GM12878 (cell line): ENCODE results near the gene NUBP1. TPM values are rescaled to one million over a fixed set of nuclear protein-coding genes. Genes with fewer than 3 reads are reported as not detected.

Experiments
- ATAC-seq: fragments of 200-7000 bp; cut with Tn5 transposase; 3 replicates; pipeline ENCODE4 v1.9.1; 2020; ENCODE audit warnings: mild to moderate bottlenecking, moderate library complexity
- BruUV-seq: library from RNA; stranded (reverse); fragments of 400-500 nt; replicated peaks from 2 replicates; lab custom pipeline; 2021; lab: Mats Ljungman, UMichigan
- CTCF ChIA-PET: fragments of 300-600 bp; sonication (Branson Sonifier 250); formaldehyde crosslinking; extraction: SDS; loops from one replicate; lab custom pipeline; 2021; ENCODE audit warnings: inconsistent platforms; lab: Yijun Ruan, JAX
- POLR2A ChIA-PET: fragments of 350-600 bp; formaldehyde crosslinking; extraction: SDS; loops from one replicate; lab custom pipeline; 2021; ENCODE audit warnings: inconsistent platforms; lab: Charles Lee
- RAD21 ChIA-PET: fragments of 300-600 bp; sonication (Branson Sonifier 250); formaldehyde crosslinking; loops from one replicate; lab custom pipeline; 2023; ENCODE audit warnings: antibody characterized with exemption; ENCODE audit not compliant: unreplicated experiment; lab: Charles Lee
- SMC1A ChIA-PET: fragments of 300-600 bp; sonication (Branson Sonifier 250); formaldehyde crosslinking; loops from one replicate; lab custom pipeline; 2023; ENCODE audit not compliant: unreplicated experiment, uncharacterized antibody; lab: Charles Lee
- DNase-seq: peaks from one replicate; pipeline ENCODE4 v3.0.0-alpha.2; 2011; ENCODE audit warnings: low read depth, low spot score
- FAIRE-seq: peaks from 3 replicates; lab custom pipeline; 2011; peaks lifted over from hg19 to GRCh38; lab: Jason Lieb, UNC
- H2AFZ ChIP-seq: 2 replicates; pipeline ENCODE4 v1.6.0; 2011; ENCODE audit warnings: low read depth, low read length, control low read depth; ENCODE audit not compliant: control insufficient read depth
- H3K27ac ChIP-seq: 2 replicates; pipeline ENCODE4 v1.5.1; 2011; ENCODE audit warnings: control low read depth; ENCODE audit not compliant: control insufficient read depth, insufficient read depth
- H3K27me3 ChIP-seq, 2 experiments: replicated peaks in 1 of 2; 2 replicates each; pipeline versions ENCODE4 v1.6.0 to v1.6.1; 2011; ENCODE audit warnings: low read length in 1 of 2; ENCODE audit not compliant: control insufficient read depth in 2 of 2, insufficient read depth in 2 of 2
- H3K36me3 ChIP-seq, 2 experiments: 2 replicates each; pipeline ENCODE4 v1.5.1; 2011; ENCODE audit warnings: low read length in 1 of 2; ENCODE audit not compliant: control insufficient read depth in 2 of 2, insufficient read depth in 2 of 2
- H3K4me1 ChIP-seq: 2 replicates; pipeline ENCODE4 v1.6.1; 2011; ENCODE audit warnings: mild to moderate bottlenecking, low read length, moderate library complexity, mixed read lengths; ENCODE audit not compliant: control insufficient read depth, insufficient read depth
- H3K4me2 ChIP-seq: 2 replicates; pipeline ENCODE4 v1.6.0; 2011; ENCODE audit warnings: control low read depth; ENCODE audit not compliant: control insufficient read depth, insufficient read depth
- H3K4me3 ChIP-seq: fragments of 200-600 bp; sonication (generic); 2 replicates; pipeline ENCODE4 v1.5.1; 2016
- H3K79me2 ChIP-seq: 2 replicates; pipeline ENCODE4 v1.6.0; 2011; ENCODE audit warnings: low read length; ENCODE audit not compliant: control insufficient read depth, insufficient read depth
- H3K9ac ChIP-seq: 2 replicates; pipeline ENCODE4 v1.8.0; 2011; ENCODE audit warnings: low read length, control low read depth, mixed read lengths; ENCODE audit not compliant: control insufficient read depth, insufficient read depth
- H3K9me3 ChIP-seq: replicated peaks from 3 replicates; pipeline ENCODE4 v1.5.1; 2011; ENCODE audit warnings: mild to moderate bottlenecking, low read length; ENCODE audit not compliant: control insufficient read depth, insufficient read depth
- H4K20me1 ChIP-seq: 2 replicates; pipeline ENCODE4 v1.6.0; 2011; ENCODE audit not compliant: control insufficient read depth, insufficient read depth
- CEBPZ ChIP-seq: fragments of 150-350 bp; IDR thresholded peaks from 2 replicates; pipeline ENCODE4 v1.6.1; 2016; ENCODE audit warnings: low read depth, low read length
- EGR1 ChIP-seq, 2 experiments: IDR thresholded peaks; 1 replicate in 1 of 2; 2 replicates in 1 of 2; pipeline ENCODE4 v1.6.1; 2011 to 2012; ENCODE audit warnings: low read depth in 2 of 2, low read length in 2 of 2, borderline replicate concordance in 1 of 2, mild to moderate bottlenecking in 1 of 2, moderate library complexity in 1 of 2
- ELK1 ChIP-seq: IDR thresholded peaks from 2 replicates; pipeline ENCODE4 v1.6.1; 2012; ENCODE audit warnings: low read depth, low read length, improper control_type of control experiment
- EP300 ChIP-seq, 2 experiments: fragments of 150-350 bp in 1 of 2; IDR thresholded peaks; 2 replicates each; pipeline ENCODE4 v1.6.1; 2011 to 2012; ENCODE audit warnings: low read depth in 2 of 2, low read length in 2 of 2, borderline replicate concordance in 1 of 2, improper control_type of control experiment in 1 of 2, inconsistent platforms in 1 of 2; ENCODE audit not compliant: control insufficient read depth in 1 of 2
- FOXK2 ChIP-seq: fragments of 450-650 bp; IDR thresholded peaks from 2 replicates; pipeline ENCODE4 v1.6.1; 2017; ENCODE audit warnings: mild to moderate bottlenecking, moderate library complexity
- NKRF ChIP-seq: fragments of 450-650 bp; conservative IDR thresholded peaks from 2 replicates; pipeline ENCODE4 v1.6.1; 2017; ENCODE audit warnings: mild to moderate bottlenecking, moderate library complexity
- PAX5 ChIP-seq: IDR thresholded peaks from 2 replicates; pipeline ENCODE4 v1.6.1; 2011; ENCODE audit warnings: low read depth, low read length, borderline replicate concordance
- PAX8 ChIP-seq: fragments of 450-650 bp; IDR thresholded peaks from 2 replicates; pipeline ENCODE4 v1.6.1; 2017; ENCODE audit warnings: mild to moderate bottlenecking, moderate library complexity
- PBX3 ChIP-seq: IDR thresholded peaks from 2 replicates; pipeline ENCODE4 v1.6.1; 2011; ENCODE audit warnings: mild to moderate bottlenecking, low read depth, low read length, moderate library complexity; ENCODE audit not compliant: insufficient replicate concordance
- RCOR1 ChIP-seq: conservative IDR thresholded peaks from 2 replicates; pipeline ENCODE4 v1.6.1; 2012; ENCODE audit warnings: low read depth, low read length, improper control_type of control experiment
- ZBTB11 ChIP-seq: fragments of 450-650 bp; formaldehyde crosslinking; IDR thresholded peaks from 2 replicates; pipeline ENCODE4 v1.5.0; 2022; ENCODE audit warnings: mild to moderate bottlenecking, missing genetic modification characterization
- ZNF622 ChIP-seq: fragments of 450-650 bp; IDR thresholded peaks from 2 replicates; pipeline ENCODE4 v1.6.1; 2017; ENCODE audit warnings: mild to moderate bottlenecking, inconsistent platforms
- WGBS: methylation state at CpG from one replicate; pipeline ENCODE4 v1.1.6; 2016; ENCODE audit warnings: low lambda C conversion rate; ENCODE audit not compliant: insufficient replicate concordance, insufficient coverage; ENCODE audit errors: missing lambda C conversion rate; 5-methylcytosine and 5-hydroxymethylcytosine counted together
- in situ Hi-C: fragments of 300-500 bp; cut with MboI; formaldehyde crosslinking; loops from 9 replicates; pipeline ENCODE4 v1.14.3; 2018; ENCODE audit warnings: mixed read lengths
- intact Hi-C: fragments of 100-400 bp; cut with micrococcal nuclease; formaldehyde crosslinking; loops from one replicate; pipeline ENCODE4 v1.14.2; 2022; ENCODE audit not compliant: unreplicated experiment
- polyA plus RNA-seq, 11 experiments: library from polyadenylated mRNA; depleted of rRNA in 4 of 11; unstranded in 6 of 11; stranded (reverse) in 5 of 11; fragments of >200 nt; fragmentation: Nextera tagmentation in 4 of 11; fragmentation: Illumina TruSeq in 1 of 11; extraction: Ambion mirVana in 4 of 11; extraction: Trizol in 1 of 11; gene quantifications; 1 replicate in 1 of 11; 2 replicates in 10 of 11; pipeline versions ENCODE4 v1.2.1 to v1.2.3, GENCODE V29; 2011 to 2016; ENCODE audit warnings: inconsistent platforms in 2 of 11, missing spikeins in 2 of 11, low read depth in 1 of 11
- total RNA-seq, 4 experiments: library from RNA; depleted of rRNA in 3 of 4; stranded (reverse); fragments of >200 nt in 3 of 4; fragmentation: Illumina TruSeq in 1 of 4; extraction: Trizol in 1 of 4; gene quantifications; 2 replicates each; pipeline versions ENCODE4 v1.2.1 to v1.2.3, GENCODE V29; 2013 to 2021

The NUBP1 gene
- total and polyA plus RNA-seq, 10 of the 15 experiments (the other 5 are each of a cell fraction or from before 2014, with no cell fraction given) = 31.0 to 74.9 (median 58.3) TPM

- intact Hi-C loops (no loop called here), in situ Hi-C loops (no loop called here)
- FAIRE-seq (no peak), DNase-seq (no peak), ATAC-seq (no peak)
- ChIA-PET POLR2A (no interaction called here), CTCF (no interaction called here), RAD21 (no interaction called here), SMC1A (no interaction called here)
- Histone ChIP-seq H3K9ac (no peak overlapping the region), H3K27me3 (no peaks in the 10 kb centered on the region), H3K4me1 (peaks cover 13% of the 10 kb centered on the region), H3K4me2 (no peak overlapping the region), H4K20me1 (no peaks in the 10 kb centered on the region), H3K27ac (no peak overlapping the region), H3K36me3 (peaks cover 33 to 35% of the 10 kb centered on the region in 2 experiments), H2AFZ (no peak overlapping the region), H3K9me3 (no peaks in the 10 kb centered on the region; the same call in 2 of the 3 replicates), H3K79me2 (no peaks in the 10 kb centered on the region), H3K4me3 (no peak overlapping the region)
- WGBS = 90% methylated on average over 7 of the region's 7 CpGs
- BruUV-seq = no TSS peak
- no peak for TF ChIP-seq PBX3
- TF ChIP-seq CEBPZ = no peak
- no peak for TF ChIP-seq EGR1 (IDR thresholded peaks at IDR 0.05; ENCODE audit: borderline replicate concordance in 1 of 2, low read depth in 2 of 2, low read length in 2 of 2)
- no peak for TF ChIP-seq PAX5
- no peak for TF ChIP-seq ELK1
- TF ChIP-seq FOXK2 = no peak
- no peak for TF ChIP-seq RCOR1
- TF ChIP-seq PAX8 = no peak
- TF ChIP-seq ZNF622 = no peak
- no peak for TF ChIP-seq EP300 (IDR thresholded peaks at IDR 0.05; ENCODE audit: borderline replicate concordance in 1 of 2, control insufficient read depth in 1 of 2, low read depth in 2 of 2, low read length in 2 of 2)
- TF ChIP-seq ZBTB11 (CRISPR knock-in tag) = no peak
- TF ChIP-seq NKRF = no peak
These were observed 19.8 kb downstream of the NUBP1 start for GRCh38 chr16:10763456-10763855.
